GM18498 (cell line): ENCODE measurements around the gene SORCS1.
A peak's percentile ranks its signal among the peaks of the same experiment; 100 is the strongest.

Experiments
- ATAC-seq: cut with Tn5 transposase; IDR thresholded peaks from one replicate; pipeline ENCODE4 v1.9.1; 2021; ENCODE audit warnings: mild to moderate bottlenecking, moderate library complexity; ENCODE audit not compliant: unreplicated experiment

The SORCS1 gene

DNA sequence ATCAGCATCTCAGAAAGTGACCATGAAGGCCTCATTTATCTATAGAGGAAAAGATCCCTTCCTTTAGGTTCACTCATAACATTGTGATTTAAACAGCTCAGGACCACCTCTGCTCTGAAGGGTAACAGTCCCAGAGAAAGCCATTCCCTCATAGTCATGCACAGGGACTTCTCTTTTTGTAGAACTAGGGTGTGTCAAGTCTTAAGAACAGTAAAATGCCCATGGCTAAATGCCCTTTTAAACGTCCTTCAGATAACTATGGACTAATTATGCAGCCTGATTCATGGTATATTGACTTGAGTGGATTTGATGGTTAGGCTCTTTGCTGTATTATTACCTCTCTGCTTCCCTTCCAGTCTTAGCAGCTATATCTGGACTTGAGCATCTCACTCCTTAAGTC lies 337.8 kb downstream of the SORCS1 start:
- no peak for ATAC-seq

DNA sequence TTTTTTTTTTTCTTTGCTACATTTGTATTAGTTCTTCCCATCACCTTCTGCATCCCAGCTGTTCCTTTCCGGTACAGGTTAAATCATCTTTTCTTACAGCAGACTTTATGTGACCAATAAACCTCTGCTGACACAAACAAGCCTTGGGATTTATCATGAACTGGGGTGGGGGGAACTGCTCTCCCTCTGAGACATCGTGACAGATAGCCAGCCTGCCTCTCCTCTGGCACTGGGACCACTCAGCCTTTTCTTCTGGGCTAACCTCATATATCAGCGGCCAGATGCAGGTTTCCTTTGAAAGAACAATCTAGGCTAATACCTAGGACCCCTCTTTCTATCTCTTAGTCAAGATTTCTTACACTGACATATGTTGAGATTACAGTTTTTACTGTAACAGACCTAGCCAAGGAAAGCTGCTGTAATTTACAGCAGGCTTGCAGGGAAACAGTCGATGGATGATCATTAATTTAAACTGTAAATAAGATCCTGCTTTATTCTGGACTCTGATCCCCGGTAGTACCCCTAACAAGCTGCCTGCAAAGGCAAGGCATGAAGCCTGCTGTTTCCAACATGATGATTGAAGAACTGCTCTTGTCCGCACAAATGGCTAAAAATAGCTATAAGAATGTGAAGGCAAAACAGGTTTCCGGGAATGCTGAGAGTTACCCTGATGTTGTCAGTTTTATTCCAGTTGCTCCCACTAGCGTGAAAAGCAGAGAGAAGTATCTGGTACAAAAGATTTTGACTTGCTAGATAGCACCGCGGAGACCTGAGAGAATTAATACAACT lies 338.7 kb downstream of the SORCS1 start:
- no peak for ATAC-seq

DNA sequence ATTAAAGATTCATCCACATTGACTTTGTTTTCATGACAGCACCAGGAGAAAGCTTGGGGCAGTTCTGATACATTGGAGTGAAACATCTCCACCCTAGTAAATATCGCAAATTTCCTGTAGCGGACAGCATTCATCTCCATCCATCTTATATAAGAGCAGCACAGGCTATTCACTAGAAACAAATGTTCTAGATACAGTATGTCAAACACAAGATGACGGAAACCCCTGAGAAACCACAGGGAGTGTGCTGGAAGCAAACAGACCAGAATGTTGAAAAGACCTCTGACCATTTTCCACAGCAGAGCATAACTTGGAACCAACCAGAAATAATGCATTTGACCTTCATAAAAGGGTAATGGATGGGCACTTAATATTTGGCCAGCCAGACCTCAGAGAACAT lies 343.9 kb downstream of the SORCS1 start:
- ATAC-seq = no peak

DNA sequence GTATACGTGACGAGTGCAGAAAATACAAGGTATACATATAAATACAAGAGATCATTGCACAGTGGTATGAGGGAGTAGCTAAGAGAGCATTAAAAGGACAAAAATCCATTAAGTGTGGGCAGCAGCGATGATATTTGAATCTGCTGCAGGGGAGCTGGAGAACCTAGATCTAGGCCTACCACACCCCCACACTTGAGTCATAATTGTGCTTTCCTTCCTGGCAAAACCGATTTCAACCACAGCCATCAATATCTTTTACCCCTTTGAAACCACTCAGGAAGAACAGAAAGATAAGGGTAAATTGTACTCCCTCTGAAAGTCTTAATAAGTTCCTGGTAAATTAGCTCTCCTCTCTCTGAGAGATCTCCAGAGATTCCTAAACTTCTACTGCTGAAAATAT lies 345.0 kb downstream of the SORCS1 start:
- ATAC-seq = no peak

DNA sequence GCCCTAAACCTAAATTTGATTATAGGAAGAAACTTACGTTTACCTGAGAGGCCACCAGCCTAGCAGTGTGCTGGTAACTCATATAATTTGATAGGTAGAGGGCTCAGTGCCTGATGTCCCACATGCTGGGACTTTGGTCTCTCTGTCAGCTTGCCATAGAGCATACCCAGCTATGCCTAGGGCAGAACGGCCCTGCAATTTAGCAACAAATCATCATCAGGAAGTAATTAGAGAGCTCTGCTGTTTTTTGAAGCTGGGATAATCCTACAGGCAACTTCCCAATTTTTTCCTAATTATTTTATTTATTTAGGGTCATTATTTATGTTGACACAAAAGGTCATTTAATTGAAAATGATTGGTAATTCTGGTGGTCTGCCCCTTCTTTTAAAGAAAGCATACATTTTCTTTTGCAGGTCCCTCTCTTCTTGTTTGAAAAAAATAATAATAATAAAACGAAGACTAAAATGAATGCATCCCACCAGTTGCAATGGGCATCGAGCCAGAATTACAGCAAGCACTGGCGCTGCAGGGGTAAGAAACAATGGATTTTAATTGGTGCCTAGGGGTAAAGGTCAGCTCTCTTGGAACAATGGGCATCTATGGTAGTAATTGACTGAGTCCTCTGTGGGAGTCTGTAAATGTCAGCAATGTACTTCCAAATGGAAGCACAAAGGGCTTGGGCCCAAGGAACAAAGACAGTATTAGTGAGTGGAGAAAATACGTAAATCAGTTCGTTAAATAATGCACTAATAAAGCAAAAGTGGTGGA lies 348.0 kb downstream of the SORCS1 start:
- no peak for ATAC-seq

DNA sequence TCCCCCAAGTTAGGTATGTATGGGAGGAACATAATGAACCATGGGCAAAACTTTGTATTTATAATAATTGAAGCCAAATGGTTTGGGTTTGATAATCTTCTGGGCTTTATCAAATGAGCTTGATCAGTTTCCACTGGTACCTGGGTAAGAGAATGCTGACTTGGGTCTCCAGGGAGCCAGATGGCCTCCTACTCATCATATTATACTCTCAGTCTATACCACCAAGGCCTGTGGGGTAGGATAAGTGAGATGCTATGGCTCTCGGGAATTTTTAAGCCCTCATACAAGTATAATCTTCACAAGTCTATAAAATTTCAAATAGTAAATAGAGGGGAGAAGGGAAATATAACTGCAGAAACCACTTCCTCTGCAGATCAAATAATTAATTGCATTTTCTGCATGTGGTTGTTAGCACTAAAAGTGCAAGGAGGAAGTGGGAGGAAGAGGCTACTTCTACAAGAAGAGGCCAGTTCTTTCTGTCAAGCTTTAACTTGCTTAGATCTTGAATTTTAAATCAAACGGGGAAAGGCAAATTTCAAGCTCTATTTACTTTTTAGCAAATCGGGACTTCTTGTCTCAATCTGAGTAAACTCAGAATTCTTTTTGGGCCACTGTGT lies 349.0 kb downstream of the SORCS1 start:
- ATAC-seq = peak; percentile 65

DNA sequence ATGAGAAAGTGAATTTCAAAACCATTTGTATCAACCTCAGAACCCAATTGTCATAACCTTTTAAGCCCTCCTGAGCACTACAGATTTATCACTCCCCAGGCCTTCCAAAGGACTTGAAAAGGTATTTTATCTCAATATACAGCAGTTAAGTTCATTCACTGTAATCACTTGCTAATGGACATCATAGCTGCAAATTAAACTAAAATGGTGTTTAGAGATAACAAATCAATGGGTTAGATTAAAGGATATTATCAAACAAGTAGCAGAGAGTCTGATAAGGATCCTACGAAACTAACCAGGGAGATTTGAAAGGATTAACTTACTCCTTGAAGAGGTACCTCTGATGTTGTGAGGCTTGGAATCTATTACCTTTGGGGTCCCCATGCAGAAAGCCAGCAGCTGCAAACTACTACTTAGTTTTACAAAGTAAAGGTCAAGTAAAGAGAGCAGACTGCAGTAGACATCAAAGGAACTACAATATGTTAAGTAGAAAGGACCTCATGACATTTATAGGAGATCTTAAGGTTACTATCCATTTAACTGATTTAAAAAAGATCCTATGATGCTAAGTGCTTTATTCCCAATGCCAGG lies 359.4 kb downstream of the SORCS1 start:
- no peak for ATAC-seq

DNA sequence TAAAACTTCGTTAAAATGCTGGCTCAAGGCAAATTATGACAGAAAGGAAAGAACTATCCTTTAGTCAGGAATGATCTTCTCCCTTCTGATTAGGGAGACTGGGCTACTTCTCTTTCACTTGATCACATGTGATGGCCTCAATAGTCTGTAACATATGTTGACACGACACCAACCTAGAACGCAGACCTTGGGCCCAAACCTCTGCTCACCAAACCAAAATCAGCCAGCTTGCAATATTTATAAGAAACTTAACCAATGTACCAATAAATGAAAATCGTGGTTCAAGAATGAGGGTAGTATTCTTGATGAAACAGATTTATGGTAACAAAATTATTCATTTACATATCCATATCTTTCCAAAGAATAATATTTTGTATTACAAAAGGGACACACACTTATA lies 361.6 kb downstream of the SORCS1 start:
- no peak for ATAC-seq

DNA sequence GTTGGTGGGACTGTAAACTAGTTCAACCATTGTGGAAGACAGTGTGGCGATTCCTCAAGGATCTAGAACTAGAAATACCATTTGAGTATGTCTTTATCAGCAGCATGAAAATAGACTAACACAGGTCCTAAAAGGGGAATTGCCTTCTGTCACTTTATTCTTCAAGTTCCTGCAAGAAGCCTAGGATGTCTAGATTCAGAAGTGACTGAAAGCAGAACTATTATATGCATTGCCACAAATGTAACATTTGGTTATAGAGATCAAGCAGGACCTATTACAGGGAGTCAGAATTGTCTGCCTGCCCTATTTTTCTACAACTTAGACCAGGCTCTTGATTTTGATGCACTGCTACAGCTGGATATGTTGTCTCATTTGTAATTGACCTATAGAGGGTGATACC lies 364.7 kb downstream of the SORCS1 start:
- no peak for ATAC-seq

DNA sequence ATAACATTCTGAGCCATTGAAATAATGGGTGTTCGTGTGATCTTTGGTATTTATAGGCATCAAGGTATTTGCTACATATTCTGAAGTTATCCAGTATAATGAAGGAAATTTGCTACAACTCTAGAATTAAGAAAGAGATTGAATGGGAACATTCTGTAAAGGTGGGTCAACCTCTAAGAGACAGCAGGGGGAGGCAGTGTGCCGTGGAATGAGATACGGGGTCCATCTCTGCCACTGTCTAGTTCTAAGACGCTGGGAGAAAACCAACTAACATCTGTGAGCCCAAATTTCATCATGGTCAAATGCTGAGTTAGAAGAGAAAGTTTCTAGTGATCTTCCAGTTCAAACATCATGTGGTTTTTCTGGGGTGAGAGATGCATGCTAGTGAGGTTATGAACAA lies 368.9 kb downstream of the SORCS1 start:
- peak; percentile 98 for ATAC-seq

DNA sequence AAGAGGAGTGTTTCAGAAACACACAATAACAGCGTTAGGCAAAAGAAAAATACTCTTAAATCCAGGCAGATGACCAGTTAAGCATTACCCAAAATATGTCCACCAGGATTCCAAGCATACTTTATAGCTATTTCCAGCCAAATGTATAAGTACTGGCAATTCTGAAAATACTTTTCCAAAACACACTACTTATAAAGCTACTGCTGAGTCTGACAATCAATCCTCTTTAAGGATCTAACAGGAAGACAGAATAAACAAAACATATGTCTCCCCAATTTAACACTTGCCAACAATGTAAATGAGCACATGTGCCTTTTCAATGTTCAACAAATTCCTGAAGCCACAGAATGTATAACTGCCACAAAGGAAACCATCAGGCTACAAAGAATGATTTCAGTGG lies 370.9 kb downstream of the SORCS1 start:
- ATAC-seq = no peak

DNA sequence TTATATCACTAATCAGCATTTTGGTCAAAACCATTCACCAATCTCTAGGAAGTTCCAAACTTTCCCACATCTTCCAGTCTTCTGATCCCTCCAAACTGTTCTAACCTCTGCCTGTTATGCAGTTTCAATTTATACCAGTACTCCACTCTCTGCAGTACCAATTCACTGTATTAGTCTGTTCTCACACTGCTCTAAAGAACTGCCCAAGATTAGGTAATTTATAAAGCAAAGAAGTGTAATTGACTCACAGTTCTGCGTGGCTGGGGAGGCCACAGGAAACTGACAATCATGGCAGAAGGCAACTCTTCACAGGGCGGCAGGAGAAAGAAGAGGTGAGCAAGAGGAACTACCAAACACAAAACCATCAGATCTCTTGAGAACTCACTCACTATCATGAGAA lies 374.9 kb downstream of the SORCS1 start:
- no peak for ATAC-seq

DNA sequence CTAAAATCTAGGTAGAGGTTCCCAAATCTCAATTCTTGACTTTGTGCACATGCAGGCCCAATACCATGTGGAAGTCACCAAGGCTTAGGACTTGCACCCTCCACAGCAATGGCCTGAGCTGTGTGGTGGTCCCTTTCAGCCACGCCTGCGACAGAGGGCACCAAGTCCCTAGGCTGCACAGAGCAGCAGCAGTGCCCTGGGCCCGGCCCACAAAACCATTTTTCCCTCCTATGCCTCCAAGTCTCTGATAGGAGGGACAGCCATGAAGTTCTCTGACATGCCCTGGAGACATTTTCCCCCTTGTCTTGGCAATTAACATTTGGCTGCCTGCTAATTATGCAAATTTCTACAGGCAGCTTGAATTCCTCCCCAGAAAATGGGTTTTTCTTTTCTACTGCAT lies 375.5 kb downstream of the SORCS1 start:
- ATAC-seq = no peak

DNA sequence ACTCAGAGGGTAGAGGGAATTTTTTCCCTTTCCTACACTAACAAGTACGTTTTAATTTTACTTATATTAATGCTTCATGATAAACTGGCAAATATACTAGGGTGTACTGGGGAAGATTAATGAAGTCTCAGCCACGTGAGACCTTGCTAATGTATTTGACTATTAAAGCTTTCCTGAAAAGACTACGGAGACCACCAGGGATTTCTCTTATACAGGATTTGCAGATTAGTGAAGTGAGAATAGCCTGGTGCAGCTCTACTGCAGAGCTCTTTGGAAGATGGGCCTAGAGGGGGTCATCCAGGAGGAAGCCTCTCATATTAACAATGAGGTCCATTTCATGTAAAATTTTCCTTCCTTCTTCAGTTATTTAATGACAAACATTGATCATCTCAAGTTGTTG lies 379.0 kb downstream of the SORCS1 start:
- ATAC-seq = no peak

DNA sequence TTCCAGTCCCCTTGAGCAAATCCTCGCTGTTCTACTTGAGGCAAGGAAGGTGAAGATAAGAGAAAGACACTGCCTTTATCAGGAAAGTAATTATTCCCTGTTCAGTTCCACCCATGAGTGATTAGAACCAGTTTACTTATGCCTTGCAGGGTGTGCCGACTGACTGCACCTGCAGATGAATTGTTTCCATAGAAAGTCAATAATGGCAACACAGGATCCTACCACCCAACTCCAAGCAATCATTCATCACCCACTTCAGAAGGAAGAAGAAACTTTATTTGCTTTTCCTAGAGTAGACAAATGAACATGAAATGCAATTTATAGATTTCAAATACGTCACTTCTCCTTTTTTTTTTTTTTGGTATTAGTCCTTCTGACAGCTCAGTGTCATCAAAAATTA lies 383.9 kb downstream of the SORCS1 start:
- ATAC-seq = no peak

DNA sequence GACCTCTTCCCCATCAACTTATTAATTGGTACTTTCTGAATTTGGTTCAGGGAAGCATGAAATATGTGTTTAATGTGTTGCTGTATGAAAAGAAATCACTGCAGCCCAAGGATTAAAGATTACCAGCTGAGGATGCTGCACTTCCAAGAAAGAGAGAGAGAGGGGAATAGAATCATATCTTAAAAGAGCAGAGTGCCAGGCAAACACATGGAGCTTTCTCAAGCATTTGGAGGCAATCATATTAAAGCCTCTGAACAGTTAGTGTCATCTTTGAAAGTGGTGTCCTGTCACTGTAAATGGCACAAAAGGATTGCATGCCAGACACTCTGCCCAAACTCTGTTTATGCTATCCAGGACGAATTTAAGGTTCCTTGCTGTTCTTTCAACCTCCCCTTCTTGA lies 386.7 kb downstream of the SORCS1 start:
- no peak for ATAC-seq

DNA sequence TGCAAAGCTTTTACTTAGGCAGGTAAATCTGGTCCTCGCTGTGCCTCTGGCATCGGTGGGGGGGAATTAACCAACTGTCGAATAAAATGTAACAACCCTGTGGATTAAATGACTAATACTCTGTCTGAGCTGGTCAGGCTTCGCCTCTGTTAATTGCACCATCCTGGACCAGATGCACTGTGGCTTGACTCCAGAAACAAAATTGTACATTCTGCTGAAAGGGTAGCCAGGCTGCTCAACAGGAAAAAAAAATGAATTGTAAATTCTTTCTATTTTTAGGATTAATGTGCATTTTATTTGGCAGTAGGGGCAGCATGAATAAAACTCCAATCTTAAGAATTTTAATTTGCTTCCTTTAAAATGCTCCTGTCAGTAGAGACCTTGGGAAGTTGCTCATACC lies 389.4 kb downstream of the SORCS1 start:
- ATAC-seq = no peak

DNA sequence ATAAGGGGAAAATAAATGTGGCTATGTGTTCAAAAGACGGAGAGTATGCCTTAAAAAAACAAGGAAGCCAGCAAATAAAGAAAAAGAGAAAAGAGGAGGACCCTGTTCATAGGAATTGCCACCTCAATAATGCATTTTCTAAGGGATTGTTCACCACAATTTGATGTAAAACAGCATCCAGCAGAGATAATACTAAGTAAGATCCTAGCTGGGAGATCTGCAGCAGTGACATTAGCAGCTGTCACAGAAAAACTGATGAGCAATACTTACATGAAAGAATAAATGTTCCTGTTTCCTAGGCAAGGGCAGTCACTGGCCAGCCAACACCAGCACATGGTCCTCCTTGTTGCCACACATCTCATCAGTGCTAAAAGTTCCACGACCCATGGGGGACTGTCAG lies 391.5 kb downstream of the SORCS1 start:
- no peak for ATAC-seq

DNA sequence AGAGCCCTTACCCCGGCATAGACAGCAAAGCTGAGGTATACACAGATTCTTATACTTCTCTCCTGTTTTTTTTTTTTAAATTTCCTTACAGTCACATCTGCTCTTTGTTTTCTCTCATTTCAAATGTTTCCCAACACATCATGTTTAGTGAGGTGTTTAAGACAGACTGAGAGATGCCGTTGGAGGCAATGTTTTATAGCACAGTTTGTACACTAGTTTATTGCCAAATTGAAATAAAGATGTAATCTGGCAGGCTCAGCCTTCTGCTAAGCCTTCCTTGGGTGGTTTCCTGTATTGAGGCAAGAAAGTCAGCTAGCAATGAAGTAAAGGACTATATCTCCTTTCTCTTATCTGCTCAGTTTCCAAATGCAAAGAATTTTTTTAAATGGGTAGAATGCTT lies 393.4 kb downstream of the SORCS1 start:
- ATAC-seq = no peak

DNA sequence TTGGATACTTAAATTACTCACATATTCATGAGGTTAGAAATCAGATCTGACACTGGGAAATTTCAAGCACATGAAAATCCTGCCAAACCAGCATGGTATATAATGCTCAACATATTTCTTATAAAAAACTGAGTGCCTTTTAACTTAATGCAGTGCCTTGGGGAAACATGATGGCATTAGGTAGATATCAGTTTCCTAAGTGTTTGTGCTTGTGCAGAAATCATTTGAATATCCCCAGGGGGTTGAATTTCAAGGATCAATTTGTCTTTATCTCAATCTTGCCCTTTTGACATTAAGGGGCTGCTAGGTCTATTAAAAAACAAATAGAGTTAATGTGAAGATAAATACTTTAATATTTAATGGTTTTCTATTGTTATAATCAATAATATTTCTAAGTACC lies 396.3 kb downstream of the SORCS1 start:
- ATAC-seq = no peak

DNA sequence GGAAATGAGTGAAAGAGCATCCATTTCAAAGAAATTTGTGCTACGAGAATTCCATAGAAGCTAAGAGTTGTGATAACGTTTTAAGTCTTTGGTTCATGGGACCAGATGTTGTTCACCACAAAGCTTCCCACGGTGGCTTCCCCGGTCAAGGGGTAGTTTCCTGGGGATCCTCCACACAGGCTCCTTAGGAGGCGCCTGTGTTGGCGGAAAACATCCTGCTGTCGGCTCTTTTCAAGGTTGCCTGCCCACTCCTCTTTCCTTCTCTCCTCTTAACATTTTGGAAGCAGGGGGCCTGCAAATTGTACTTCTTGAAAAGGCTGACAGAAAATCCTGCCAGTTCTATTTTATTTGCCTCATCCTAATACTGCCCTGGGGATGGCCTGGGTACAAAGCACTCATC lies 398.6 kb downstream of the SORCS1 start:
- ATAC-seq = no peak
